ENCODE results near the gene NPPC.
"Not testable (repeated sequence)": the region's sequence is repeated elsewhere in the genome, so short reads cannot be mapped to it uniquely, and the experiment has no call there.

NPPC gene

GRCh38 chr2:231922311-231923009 is 3.7 kb downstream of the NPPC start:
- in situ Hi-C loops (cut with MboI; ENCODE audit: low sequenced_read_pairs): no loop called here

DNA sequence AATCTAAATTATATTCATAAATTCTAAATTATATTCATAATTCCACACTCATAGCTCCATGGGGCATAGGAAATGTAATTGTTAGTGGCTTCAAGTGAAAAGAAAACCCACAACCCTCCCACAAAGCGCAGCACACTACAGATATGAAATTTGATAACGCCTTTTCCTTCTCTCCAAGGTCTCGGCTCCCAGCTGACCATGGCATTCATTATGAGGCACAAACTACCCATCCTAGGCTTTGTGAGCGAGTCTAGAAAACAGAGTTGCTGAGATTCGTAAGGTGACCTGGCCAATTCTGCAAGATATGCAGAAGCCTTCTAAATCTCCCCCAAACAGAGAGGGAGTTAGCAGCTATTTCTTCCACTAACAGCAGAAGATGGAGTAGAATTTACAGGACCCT is 5.4 kb downstream of the NPPC start:
- in situ Hi-C loops (cut with MboI; ENCODE audit: low sequenced_read_pairs): no loop called here

DNA sequence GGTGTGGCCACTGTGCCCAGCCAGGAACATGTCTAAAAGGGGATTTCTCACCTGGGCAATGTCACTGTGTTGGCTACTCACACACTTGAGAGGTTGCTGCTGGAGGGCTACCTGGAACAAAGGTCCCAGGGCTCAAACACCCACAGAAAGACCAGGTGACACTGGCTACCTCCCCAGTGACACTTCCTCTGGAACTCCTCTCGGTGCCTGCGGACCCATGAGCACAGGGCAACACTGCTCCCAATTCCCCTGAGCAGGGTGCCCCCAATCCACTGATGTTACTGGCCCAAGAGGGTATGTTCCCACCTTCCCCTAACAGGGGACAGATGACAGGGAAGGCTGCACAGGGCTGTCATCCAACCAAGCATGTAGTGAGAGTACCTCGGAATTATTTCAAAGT is 5.8 kb downstream of the NPPC start:
- in situ Hi-C loops (cut with MboI; ENCODE audit: low sequenced_read_pairs): no loop called here

DNA sequence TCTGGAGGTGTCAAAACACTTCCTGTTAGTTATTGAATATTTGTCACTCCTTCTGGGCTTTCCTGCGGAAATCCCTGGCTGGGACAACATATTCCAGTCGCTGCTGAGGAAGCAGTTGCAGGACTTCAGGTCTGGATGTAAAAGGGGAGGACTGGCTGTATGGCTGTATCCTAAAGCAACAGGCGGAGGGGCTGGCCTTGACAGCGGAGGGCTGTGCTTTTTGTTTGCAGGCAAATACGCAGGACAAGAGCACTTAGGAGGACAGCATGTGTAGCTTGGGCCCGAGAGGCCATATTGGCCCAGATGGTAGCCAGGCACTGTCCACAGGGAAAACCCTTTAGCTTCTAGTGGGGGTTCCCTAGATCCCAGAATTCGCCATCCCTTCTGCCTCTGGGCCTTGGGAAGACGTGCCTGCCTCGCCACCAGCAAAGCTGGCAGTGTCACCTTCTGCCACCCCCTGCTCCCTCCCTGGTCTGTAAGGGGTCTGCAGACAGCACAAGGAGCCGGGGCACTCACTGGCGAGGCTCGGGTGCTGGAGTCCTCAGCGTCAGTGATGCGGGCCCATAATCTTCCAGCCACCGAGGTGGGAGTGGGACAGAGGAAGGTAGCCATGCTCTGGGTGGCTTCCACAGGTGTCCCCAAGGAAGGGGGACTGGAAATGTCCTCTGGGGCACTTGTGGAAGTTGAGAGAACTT is 6.7 kb downstream of the NPPC start:
- in situ Hi-C loops (cut with MboI; ENCODE audit: low sequenced_read_pairs): no loop called here

- in situ Hi-C loops (cut with MboI; ENCODE audit: low sequenced_read_pairs): no loop called here
Observed at GRCh38 chr2:231918501-231919330, 7.5 kb downstream of the NPPC start.

GRCh38 chr2:231917280-231918066 is 8.7 kb downstream of the NPPC start:
- in situ Hi-C loops (cut with MboI; ENCODE audit: low sequenced_read_pairs): no loop called here

GRCh38 chr2:231914077-231914690 is 12.0 kb downstream of the NPPC start:
- in situ Hi-C loops (cut with MboI; ENCODE audit: low sequenced_read_pairs): no loop called here

GRCh38 chr2:231911381-231911780 is 14.8 kb downstream of the NPPC start:
- in situ Hi-C loops (cut with MboI; ENCODE audit: low sequenced_read_pairs): no loop called here

DNA sequence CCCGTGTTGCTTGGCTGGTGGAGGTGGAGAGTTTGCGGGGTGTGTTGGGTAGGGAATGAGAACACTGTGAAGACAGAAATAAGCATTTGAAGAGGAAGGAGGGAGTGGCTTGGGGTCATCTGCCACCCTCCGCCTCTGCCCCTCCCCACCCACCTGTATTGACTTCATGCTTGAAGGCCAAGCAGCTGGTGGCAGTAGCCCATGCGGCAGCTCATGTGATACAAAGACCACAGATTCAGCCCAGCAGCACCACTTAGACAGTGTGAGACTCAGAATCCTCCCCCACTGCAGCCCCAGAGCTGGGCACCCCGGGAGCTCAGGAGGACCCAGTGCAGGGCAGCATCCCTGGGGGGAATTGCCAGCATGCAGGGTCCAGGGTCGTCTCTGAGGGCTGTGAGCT is 15.4 kb downstream of the NPPC start:
- in situ Hi-C loops (cut with MboI; ENCODE audit: low sequenced_read_pairs): no loop called here

DNA sequence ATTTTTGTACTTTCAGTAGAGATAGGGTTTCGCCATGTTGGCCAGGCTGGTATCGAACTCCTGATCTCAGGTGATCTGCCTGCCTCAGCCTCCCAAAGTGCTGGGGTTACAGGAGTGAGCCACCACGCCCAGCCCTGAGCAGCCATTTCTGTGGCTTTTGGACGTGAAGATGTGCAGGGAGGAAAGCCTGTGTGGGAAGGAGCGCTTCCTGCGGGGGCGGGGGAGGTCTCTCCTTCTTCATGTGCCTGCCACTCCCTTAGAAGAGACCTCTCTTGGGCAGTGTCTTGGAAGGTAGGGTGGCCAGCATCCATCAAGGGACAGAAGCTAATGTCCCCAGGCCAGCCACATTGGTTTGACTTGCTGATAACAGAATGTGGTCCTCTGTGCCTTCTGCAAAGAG is 16.0 kb downstream of the NPPC start:
- in situ Hi-C loops (cut with MboI; ENCODE audit: low sequenced_read_pairs): not testable (repeated sequence)

- in situ Hi-C loops (cut with MboI; ENCODE audit: low sequenced_read_pairs): no loop called here
Observed at GRCh38 chr2:231909631-231910030, 16.6 kb downstream of the NPPC start.

DNA sequence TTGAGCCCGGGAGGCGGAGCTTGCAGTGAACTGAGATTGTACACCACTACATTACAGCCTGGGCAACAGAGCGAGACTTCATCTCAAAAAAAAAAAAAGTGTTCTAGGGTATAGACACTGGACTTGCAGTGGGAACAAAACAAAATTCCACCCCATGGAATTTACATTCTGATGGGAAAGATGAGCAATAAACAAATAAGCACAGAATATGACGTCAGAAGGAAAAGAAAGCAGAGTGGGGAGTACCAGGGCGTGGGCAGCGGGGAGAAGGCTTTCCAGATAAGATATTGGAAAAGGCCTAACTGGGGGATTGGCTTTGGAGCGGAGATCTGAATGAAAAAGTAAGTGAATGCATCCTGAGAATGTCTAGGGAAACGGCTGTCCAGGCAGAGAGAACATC is 17.6 kb downstream of the NPPC start:
- in situ Hi-C loops (cut with MboI; ENCODE audit: low sequenced_read_pairs): no loop called here

DNA sequence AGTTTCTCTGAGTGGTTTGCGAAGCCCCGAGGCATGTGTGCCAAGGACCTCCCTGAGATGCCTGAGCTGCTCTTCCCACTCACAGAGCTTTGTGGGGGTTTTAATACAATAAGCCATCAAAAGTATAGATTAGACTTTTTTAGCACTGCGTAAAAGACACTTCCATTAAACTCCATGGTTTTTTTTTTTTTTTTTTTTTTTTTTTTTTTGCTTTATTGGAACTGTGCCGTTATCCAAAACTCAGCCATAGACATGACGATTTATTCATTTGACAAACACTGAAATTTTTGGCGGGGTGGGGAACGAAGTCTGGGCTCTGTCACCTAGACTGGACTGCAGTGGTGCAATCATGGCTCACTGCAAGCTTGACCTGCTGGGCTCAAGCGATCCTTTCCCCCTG is 18.4 kb downstream of the NPPC start:
- in situ Hi-C loops (cut with MboI; ENCODE audit: low sequenced_read_pairs): no loop called here

GRCh38 chr2:231905026-231905425 is 21.2 kb downstream of the NPPC start:
- in situ Hi-C loops (cut with MboI; ENCODE audit: low sequenced_read_pairs): no loop called here

- in situ Hi-C loops (cut with MboI; ENCODE audit: low sequenced_read_pairs): no loop called here
Observed at GRCh38 chr2:231904161-231904611, 22.0 kb downstream of the NPPC start.

DNA sequence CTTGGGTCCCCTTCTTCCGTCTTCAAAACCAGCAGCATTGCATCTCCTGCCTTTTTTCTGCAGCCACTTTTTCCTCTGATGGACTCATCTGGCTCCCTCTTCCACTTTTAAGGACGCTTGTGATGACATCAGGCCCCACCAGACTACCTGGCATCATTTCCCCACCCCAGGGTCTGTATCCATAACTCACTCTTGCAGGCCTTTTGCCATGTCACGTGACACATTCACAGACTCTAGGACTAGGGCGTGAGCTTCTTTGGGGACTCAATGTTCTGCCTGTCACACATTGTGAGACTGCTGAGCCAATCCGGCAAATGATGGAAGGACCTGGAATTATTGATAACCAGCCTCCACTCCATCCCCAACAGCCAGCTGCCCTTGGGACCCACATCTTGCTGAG is 23.6 kb downstream of the NPPC start:
- in situ Hi-C loops (cut with MboI; ENCODE audit: low sequenced_read_pairs): no loop called here

DNA sequence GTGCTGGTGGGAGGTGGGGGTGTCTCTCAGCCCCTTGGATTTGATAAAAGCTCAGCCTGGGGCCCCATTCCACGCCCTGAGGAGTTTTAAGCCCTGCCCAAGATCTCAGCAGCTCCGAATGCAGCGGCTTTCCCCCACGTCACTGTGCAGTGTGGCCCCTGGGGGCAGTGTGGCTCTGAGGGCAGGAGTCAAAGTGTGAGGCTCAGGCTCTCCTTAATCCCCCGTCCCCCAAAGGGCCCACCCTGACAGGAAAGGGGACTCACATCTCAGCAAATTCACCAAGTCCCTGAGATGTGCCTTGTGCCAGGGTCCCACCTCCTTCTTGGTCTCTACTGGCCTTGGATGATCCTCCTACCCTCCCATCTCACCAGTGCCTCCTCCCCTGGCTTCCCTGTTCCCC is 25.2 kb downstream of the NPPC start:
- in situ Hi-C loops (cut with MboI; ENCODE audit: low sequenced_read_pairs): no loop called here

DNA sequence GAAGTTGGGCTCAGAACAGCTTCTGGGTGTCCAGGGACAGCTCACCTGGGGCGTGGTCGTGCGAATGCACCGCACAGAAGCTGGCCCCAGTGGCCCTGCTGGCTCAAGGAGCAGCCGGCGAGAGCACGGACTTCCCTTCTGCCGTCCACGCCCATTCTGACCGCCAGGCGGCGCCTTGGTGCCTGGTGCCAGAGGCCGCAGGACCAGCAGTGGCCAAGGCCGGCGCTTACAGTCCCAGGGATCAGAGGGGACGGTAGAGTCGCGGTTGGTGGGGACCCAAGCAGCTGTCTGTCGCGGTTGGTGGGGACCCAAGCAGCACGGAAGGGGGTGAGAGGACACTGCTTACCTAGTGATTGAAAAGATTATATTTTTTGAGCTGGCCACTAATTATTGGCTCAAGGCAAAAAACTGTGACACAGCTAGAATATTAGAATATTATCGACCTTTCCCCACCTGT is 25.7 kb downstream of the NPPC start:
- in situ Hi-C loops (cut with MboI; ENCODE audit: low sequenced_read_pairs): no loop called here

- in situ Hi-C loops (cut with MboI; ENCODE audit: low sequenced_read_pairs): no loop called here
Observed at GRCh38 chr2:231894566-231895380, 31.4 kb downstream of the NPPC start.

DNA sequence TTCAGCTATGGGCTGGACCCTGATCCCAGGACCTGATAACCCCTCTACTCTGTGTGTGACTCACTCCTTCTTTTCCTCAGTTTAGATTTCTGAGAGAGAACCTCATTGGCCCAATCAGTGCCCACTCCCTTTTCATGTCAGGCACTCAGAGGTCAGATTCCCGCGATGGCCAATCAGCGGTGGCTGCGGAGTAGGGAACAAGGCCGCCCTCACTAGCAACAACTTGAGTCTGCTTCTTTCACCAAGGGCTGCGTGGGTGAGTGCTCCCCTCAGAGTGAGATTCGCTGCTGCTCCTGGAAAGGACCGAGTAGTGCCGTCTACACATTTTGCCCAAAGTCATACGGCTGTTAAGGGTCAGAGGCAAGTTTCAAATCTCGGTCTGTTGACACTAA is 34.7 kb downstream of the NPPC start:
- in situ Hi-C loops (cut with MboI; ENCODE audit: low sequenced_read_pairs): no loop called here
